ENCODE data around the gene ELP2.

GRCh38 chr18:36189486-36189885, 59.8 kb downstream of the ELP2 start:
- no peak for TF ChIP-seq TAF7 (tag; IDR thresholded peaks at IDR 0.05)
- TF ChIP-seq SLC30A9 (CRISPR knock-in tag; IDR thresholded peaks at IDR 0.05) = no peak
- no peak for TF ChIP-seq PPARD (CRISPR knock-in tag; IDR thresholded peaks at IDR 0.05)
- TF ChIP-seq, protein P1, sequence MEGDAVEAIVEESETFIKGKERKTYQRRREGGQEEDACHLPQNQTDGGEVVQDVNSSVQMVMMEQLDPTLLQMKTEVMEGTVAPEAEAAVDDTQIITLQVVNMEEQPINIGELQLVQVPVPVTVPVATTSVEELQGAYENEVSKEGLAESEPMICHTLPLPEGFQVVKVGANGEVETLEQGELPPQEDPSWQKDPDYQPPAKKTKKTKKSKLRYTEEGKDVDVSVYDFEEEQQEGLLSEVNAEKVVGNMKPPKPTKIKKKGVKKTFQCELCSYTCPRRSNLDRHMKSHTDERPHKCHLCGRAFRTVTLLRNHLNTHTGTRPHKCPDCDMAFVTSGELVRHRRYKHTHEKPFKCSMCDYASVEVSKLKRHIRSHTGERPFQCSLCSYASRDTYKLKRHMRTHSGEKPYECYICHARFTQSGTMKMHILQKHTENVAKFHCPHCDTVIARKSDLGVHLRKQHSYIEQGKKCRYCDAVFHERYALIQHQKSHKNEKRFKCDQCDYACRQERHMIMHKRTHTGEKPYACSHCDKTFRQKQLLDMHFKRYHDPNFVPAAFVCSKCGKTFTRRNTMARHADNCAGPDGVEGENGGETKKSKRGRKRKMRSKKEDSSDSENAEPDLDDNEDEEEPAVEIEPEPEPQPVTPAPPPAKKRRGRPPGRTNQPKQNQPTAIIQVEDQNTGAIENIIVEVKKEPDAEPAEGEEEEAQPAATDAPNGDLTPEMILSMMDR (IDR thresholded peaks at IDR 0.05 in 2 of 3, conservative IDR thresholded peaks at IDR 0.05 in 1 of 3; ENCODE audit: insufficient read depth in 2 of 3, low read depth in 1 of 3, low read length in 3 of 3) = no peak
- no peak for TF ChIP-seq CHD4 (IDR thresholded peaks at IDR 0.05; ENCODE audit: insufficient read depth, insufficient replicate concordance, low read depth, low read length, poor library complexity, severe bottlenecking)
- TF ChIP-seq ZNF408 (CRISPR knock-in tag; IDR thresholded peaks at IDR 0.05; ENCODE audit: low read depth) = no peak
- TF ChIP-seq FOXM1 (IDR thresholded peaks at IDR 0.05; ENCODE audit: low read depth) = no peak
- no peak for TF ChIP-seq FOXM1 (CRISPR knock-in tag; IDR thresholded peaks at IDR 0.05; ENCODE audit: low read depth)
- TF ChIP-seq ZNF589 (CRISPR knock-in tag; IDR thresholded peaks at IDR 0.05; ENCODE audit: low read depth) = no peak
- TF ChIP-seq NELFE (IDR thresholded peaks at IDR 0.05; ENCODE audit: insufficient read depth, insufficient read length) = no peak
- TF ChIP-seq FOXJ2 (tag; IDR thresholded peaks at IDR 0.05) = no peak

Measured in K562 (cell line).